GM19238 (cell line): Measurements from ENCODE around the gene UBXN4.
"Not testable (repeated sequence)": the region's sequence is repeated elsewhere in the genome, so short reads cannot be mapped to it uniquely, and the experiment has no call there.

Experiments used
- DNase-seq: peaks from one replicate; pipeline ENCODE4 v3.0.0; 2011; ENCODE audit warnings: low spot score; ENCODE audit not compliant: insufficient read length

UBXN4 gene

DNA sequence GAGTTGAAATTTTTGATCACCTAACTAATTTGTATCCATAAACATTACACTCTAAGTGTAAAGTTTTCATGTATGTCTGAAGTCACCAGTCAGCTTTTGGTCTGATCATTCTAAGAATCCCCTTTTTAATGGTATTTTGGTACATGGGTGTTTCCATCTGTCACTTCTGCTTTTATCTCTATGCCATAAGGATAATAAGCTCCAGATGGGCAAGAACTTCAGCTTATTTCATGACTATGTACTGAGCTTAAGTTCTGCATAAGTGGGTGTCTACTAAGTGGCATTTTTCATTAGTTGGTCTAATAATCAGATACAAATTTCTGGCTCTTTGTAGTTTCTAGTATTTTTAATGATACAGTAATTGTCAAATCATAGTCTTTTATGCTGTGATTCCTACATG, 20.4 kb downstream of the UBXN4 start:
- no peak for DNase-seq

DNA sequence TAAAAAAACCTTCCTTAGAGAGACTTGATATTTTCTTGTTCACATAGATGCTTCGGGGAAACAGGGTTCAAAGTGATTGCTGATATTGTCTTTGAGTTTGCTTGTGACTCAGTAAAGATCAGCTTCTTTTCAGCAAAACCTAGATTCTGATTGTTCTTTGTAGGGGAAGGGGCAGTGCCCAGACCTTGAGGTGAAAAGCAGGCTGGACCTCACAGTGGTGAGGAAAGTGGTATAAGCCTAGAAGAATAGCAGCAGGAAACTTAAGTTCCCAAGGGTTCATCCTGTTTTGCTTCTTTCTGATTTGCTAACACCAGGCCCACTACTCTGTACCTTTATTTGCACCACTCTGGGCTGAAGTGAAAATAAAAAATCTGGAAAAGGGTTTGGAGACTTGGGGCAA, 20.9 kb downstream of the UBXN4 start:
- DNase-seq = no peak

DNA sequence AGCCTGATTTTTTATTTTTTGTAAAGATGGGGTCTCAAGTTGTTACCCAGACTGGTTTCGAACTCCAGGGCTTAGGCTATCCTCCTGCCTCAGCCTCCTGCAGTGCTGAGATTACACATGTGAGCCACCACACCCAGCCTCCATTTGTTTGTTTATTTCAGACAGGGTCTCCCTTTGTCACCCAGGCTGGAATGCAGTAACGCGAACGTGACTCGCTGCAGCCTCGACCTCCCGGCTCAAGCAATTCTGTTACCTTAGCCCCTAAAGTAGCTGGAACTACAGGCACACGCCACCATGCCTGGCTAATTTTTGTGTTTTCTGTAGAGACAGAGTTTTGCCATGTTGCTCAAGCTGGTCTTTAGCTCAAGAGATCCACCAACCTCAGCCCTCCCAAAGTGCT, 27.2 kb downstream of the UBXN4 start:
- no peak for DNase-seq

DNA sequence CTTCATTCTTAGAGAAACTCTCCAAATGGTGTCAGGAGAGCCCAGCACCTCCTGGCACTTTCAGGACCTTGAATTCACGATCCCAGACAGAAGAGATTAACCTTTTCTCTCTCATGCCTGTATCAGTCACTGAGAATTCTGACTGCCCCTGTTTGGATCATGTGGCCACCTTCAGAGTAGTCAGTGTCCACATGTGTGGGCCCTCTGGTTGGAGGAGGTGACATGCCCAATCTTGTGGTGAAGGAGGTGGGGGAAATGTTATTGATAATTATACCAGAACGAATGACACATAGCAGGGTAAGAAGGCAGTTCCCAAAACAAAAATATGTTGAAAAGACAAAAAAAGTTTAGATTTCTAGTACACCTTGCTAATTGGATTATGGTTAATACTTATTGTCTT, 31.7 kb downstream of the UBXN4 start:
- DNase-seq = no peak

DNA sequence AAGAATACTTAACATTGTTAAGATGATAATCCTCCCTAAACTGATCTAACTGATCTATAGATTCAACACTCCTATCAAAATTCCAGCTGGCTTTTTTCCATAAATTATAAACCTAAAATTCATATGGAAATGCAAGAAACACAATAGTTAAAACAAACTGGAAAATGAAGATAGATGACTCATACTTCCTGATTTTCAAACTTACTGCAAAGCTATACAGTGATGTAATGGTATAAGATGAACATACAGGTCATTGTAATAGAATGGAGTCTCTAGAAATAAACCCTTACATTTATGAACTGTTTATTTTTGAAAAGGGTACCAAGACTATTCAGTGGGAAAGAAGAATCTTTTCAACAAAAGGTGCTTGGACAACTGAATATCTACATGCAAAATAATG, 32.3 kb downstream of the UBXN4 start:
- no peak for DNase-seq

DNA sequence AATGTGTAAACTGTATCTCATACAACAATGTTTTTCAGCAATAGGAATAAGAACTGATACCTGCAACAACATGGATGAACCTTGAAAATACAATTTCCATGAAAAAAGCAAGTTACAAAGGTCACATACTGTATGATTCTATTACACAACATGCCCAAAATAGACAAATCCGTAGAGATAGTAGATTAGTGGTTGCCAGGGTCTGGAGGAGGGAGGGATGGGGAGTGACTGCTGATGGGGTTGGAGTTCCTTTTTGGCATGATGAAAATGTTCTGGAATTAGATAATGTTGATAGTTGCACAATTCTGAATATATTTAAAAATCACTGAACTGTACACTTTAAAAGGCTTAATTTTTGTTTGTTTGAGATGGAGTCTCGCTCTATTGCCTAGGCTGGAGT, 33.8 kb downstream of the UBXN4 start:
- no peak for DNase-seq

DNA sequence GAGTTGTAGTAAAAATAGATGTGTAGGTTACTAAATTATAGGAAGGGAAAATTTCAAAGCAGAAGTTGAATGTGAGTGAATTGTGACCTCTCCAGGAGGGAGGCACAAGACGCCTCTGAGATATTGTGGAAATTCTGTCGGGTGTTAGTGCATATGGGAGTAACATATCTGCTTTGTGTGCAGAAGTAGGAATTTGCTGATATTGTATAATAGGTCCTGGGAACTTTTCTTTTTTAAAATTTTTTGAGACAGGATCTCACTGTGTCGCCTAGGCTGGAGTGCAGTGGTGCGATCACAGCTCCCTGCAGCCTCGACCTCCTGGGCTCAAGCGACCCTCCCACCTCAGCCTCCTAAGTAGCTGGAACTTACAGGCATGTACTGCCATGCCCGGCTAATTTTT, 34.7 kb downstream of the UBXN4 start:
- DNase-seq = no peak

DNA sequence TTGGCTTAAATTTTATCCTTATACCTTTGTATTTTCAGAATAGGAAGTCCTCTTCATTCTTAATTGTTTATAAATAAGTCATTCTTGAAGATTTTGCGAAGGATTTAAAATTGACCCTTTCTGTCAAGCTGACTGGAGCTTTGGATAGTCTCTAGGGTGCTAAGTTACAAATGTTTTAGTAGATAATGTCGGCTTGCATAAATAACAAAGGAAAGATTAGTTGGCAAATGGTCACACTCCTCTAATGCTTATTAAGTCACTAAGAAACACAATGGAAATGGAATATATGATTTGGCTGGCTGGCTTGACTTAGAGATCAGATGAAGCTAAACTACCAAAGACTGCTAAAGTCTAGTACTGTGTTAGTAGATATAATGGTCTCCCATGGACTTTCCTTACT, 40.6 kb downstream of the UBXN4 start:
- DNase-seq = no peak

DNA sequence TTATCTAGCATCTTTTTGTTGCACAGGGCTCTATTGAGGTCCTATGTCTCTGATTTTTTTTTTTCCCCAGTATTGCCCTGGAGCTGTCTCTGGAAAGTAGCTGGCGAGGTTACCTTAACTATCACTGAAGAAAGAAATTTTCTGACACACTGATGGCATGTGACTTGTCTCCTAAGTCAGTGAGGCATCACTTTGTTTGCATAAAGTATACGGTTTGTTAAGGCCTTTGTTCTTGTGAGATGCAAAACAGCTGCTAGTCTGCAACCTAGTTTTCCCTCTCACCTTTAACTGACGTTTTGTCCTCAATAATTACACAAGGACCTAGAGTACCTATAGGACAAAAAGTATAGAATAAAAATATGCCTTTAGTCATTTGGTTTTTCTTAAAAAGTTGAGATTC, 41.8 kb downstream of the UBXN4 start:
- no peak for DNase-seq

DNA sequence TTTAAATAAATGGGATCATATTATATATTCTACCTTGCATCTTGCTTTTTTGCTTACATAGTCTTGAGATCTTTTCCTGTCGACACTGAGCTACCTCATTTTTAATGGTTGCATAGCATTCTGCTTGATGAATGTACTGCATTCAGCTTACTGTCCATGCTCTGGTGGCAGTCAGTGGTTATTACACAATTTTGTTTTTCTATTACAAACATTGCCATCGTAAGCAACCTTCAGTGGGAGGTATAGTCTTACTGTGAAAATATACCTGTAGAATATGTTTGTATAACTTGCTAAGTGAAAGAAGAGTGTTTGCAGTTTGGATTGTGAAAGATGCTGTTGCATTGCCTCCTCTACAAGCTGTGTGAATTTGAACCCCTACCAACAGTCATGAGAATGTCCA, 43.4 kb downstream of the UBXN4 start:
- no peak for DNase-seq

DNA sequence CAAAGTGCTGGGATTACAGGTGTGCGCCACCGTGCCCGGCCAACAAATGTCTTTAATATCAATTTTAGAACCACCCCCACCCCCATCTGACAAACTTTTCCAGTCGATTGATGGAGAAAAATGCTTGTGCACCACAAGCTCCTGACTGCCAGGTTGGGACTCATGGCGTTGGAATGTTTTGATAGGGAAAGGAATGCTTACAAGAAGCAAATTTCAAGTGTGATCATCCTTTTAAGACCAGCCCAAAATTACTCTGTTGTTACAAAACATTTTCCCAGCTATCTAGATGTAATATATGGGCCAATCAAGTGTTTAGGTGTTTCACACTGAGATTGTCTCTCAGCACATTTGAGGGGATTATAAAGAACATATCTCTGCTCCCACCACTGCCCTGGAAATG, 45.2 kb downstream of the UBXN4 start:
- no peak for DNase-seq

DNA sequence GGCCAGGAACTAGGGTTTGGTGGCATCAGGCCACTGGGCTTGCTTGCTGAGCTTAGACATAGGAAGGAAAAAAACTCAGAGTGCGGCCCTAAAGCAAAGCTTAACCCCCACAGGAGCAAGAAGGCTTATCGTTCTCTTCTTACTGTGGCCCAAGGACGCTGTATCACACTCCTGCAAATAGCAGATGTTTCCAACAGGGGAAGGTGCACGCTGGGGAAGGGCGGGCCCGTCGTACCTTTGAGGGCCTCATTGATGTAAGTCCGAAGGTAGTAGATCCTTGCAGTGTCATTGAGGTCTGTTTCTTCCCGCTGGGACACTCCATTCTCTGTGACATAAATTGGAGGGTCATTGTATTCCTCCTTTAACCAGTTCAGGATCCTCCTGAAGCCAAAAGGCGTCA, 48.8 kb downstream of the UBXN4 start:
- DNase-seq = no peak

DNA sequence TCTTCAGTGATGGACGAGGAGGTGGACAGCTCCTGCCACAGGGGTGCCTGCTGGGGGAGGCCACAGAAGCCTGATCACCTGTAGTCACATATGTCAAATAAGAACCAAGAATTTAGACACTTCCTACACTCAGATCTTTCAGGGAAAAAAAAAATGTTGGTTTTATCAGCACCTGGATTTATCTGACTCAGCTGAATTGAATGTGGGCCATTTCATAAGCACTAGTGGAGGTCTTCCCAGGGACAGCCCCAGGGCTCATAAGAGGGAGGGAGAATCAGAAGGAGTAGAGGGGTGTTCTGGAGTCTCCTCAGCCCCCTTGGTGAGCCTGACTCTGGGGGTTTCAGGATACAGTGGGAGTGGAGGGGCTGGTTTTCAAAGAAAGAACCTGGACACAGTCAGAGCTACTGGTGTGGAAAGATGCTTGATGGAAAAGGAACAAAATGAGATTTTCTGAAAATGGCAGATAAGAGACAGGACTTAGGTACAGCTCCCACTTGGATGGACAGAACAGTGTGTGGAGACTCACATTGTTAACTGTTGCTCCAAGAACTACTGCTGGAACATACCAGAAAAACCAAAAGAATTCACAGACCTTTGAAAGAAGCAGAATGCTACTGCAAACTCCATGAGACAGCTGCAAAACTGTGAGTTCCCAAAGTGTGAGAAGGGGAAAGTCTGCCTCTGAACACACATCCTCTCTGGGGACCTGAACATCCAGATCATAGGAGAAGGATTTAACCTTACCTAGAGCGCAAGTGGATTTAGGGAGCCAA, 49.9 kb downstream of the UBXN4 start:
- no peak for DNase-seq

DNA sequence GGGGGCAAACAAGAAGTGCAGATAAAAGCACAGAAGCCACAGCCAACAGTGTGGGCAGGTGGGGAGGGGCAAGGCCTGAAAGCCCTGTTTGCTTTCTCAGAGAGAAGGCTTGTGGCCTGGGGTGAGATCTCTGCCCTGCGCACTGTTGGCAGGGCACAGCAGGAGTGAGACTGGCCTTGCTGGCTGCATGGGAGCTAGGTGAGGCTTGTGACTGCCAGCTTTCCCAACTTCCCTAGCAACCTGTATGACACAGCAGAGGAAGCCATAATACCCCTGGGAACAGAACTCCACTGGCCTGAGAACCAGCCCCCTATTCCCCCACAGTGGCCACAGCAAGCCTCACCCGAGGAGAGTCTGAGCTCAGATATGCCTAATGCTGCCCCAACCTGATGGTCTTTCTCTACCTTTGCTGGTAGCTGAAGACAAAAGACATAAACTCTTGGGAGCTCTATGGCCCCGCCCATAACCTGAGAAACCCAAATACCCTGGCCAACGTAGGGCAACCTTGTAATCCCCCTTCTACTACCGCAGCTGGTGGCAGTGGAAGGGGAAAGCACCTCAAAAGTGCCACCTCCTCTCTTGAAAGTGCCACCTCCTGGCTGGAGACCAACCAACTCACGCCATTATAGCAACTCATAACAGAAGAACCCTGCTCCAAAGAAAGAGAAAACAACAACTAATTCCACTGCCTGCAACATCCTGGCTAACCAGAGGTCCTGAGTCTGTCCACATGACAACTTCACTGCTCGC, 50.9 kb downstream of the UBXN4 start:
- DNase-seq = no peak

DNA sequence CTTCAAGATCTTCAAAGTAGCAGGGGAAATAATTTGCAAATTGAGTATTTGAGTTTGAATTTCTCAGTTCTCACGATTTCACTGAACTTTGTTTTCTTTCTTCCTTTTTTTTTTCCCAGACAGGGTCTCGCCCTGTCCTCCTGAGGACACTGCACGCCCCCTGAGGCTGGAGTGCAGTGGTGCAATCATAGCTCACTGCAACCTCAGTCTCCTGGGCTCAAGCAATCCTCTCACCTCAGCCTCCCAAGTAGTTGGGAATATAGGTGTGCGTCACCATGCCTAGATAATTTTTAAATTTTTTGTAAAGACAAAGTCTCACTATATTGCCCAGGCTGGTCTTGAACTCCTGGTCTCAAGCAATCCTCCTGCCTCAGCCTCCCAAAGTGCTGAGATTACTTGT, 54.0 kb downstream of the UBXN4 start:
- DNase-seq = not testable (repeated sequence)

DNA sequence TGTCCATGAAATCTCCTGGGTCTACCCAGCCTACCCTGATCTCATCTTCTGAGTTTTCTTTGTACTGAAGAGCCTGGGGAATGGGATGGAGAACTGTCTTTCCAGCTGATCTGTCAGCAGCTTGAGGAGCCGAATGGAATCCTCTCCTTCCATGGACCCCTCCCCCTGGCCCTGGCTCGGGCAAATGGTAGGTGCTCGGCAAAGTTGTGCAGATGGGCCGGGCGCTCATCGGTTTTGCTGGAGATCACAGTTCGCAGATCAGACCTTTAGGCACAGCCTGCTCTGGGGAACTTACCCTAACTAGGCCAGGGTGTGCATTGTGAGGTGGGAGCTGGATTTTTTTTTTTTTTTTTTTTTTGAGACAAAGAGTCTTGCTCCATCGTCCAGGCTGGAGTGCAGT, 55.0 kb downstream of the UBXN4 start:
- DNase-seq = no peak

DNA sequence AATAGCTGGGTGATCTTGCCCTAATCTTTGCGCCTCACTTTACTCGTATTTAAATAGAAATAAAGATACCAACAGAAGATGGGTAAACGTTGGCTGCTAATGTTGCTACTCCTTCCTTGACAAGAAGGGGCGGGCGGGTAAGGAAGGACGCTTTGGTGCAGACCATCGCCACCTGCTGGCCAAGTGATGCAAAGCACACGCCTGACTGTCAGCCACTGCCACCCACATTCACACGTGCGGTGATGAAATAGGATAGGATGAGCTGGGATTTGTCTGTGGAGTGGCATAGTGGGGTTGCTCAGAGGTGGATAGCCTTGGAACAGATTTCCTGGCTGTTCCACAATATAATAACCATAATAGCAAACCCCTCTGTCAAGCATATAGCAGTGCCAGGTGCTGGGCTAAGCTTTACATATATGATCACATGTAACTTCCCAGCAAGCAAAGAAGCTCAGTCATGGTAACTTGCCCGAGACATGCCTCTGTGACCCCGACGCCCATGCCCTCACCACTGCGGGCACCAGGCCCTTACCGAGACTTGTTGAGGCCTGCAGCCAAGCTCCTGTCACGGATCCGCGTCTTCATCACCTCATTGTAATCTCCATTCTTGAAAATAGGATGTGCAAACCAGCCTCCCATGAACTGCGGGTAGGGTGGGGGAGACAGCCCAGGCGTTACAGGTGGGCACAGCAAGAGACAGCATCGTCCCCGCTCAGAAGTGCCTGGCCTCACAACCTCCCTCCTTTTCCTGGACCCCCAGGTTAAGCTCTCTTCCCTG, 56.0 kb downstream of the UBXN4 start:
- DNase-seq = peak; percentile 65

DNA sequence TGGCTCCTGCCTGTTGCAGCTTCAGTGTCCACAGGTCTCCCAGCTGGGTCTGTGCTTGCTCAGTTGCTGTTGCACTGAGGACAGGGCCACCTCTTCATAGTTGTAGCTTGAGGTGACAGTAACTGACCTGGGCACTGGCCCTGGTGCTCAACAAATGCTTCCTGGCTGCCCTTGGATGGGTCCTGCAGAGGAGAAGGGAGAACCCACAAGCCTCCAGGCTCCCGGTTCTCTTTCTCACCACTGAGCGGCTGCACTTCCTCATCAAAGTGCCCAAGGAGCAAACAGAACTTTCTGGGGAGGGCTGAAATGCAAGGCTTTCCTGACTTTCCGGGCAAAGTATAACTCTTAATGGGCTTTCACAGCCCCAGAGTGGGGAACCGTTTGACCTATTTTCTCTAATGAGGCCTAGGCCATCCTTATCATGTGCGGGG, 56.6 kb downstream of the UBXN4 start:
- no peak for DNase-seq

DNA sequence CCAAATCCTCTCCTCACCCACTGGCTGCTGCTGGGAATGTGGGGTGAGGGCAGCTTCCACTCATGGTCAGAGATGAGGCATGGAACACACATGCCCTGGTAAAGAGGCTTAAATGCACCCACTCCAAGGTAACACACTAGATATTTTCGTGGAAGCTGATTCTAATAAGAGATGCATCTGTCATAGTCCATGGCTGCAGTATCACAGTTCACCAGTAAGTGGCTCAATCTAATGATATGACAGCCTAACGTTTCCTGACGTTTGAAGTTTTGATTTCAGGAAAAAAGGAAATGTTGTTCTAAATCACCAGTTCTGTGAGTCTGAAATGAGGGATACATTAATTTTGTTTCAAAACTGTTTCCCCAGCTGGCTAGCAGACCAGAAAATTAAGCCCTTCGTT, 57.1 kb downstream of the UBXN4 start:
- no peak for DNase-seq

DNA sequence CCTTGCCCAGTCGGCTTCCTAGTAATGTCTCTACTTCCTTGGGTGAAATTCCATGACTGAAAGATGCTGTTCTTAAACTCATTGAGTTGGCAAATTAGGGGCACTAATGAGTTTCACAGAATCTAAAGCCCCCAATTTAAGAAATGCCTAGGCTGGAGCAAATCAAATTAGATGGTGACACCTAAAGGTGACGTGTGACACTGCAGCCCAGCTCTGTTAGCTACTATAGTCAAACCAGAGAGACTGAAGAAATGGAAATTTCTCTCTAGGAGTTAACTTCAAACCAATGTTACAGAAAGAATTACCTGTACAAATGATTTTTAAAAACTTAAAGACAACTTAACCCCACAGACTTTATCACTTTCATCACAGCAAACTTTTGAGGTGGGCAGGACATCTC, 58.1 kb downstream of the UBXN4 start:
- DNase-seq = no peak

DNA sequence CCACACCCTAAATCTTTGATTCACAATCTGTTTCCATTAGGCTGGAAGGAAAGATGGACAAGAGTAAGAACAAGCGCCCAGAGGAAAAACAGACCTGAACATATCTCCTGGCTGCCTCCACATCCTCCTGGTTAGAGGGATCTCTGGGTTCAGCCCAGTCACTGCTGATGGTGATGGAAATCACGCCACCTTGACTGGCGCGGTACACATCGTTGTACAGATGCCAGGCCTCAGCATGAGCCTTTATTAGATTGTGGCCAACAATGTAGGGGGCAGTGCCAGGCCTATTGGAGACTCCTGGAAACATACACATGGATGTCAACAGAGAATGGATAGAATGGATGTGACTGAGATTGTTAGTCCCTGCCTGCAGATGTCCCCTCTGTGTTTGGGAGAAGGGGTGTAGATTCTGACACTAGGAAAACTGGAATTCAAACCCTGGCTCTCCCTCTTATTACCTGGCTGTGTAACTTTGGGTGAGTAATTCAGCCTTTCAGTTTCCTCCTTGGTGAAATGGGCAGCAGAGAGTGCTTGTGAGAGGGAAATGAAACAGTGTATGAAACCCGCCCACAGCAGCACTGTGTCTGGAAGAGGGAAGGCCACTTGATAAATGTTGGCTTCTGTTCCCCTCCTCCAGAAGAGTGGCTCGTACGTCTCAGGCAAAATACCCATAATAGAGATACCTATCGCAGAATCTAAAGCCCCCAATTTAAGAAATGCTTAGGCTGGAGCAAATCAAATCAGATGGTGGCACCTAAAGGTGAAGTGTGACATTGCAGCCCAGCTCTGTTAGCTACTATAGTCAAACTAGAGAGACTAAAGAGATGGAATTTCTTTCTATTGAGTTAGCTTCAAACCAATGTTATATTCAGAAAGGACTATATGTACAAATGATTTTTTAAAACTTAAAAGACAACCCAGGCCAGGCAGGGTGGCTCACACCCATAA, 59.1 kb downstream of the UBXN4 start:
- DNase-seq = no peak
